Measurements from ENCODE around the gene U2AF2. TPM values are rescaled to one million over a fixed set of nuclear protein-coding genes. Genes with fewer than 3 reads are reported as not detected.

The U2AF2 gene
- total RNA-seq, 4 donors from 2014 or later, result 78.8 to 149 (median 106) TPM

DNA sequence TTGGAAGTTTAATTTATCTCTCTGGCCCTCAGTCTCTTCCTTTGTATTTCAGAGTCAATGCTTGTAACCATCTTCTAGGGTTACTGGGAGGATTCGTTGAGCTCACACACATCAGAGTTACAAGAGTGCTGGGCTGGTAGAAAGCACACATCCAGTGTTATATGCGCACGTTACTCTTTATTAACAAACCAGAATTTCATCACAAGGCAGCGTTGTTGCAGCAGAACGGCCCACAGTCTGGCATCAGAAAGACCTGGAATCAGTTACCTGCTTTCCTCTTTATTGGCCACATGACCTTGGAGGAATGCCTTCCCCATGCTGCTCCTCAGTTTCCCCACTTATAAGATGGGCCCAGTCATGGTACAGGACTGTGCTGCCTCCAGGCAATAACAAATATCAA, 45.5 kb upstream of the U2AF2 start:
- 90 to 96% methylated on average over 5 of the region's 5 CpGs for WGBS, 2 donors
- no peak overlapping the region for H3K4me3 ChIP-seq (ENCODE audit: low read depth, poor library complexity, severe bottlenecking)
- no peak for DNase-seq (ENCODE audit: low spot score in 2 of 2)
- intact Hi-C loops (cut with DNase I; ENCODE audit: low total_unique reads), result no loop called here
- TF ChIP-seq, protein P1, sequence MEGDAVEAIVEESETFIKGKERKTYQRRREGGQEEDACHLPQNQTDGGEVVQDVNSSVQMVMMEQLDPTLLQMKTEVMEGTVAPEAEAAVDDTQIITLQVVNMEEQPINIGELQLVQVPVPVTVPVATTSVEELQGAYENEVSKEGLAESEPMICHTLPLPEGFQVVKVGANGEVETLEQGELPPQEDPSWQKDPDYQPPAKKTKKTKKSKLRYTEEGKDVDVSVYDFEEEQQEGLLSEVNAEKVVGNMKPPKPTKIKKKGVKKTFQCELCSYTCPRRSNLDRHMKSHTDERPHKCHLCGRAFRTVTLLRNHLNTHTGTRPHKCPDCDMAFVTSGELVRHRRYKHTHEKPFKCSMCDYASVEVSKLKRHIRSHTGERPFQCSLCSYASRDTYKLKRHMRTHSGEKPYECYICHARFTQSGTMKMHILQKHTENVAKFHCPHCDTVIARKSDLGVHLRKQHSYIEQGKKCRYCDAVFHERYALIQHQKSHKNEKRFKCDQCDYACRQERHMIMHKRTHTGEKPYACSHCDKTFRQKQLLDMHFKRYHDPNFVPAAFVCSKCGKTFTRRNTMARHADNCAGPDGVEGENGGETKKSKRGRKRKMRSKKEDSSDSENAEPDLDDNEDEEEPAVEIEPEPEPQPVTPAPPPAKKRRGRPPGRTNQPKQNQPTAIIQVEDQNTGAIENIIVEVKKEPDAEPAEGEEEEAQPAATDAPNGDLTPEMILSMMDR (IDR thresholded peaks at IDR 0.05), result no peak
- no peak for TF ChIP-seq POLR2A (IDR thresholded peaks at IDR 0.05)

DNA sequence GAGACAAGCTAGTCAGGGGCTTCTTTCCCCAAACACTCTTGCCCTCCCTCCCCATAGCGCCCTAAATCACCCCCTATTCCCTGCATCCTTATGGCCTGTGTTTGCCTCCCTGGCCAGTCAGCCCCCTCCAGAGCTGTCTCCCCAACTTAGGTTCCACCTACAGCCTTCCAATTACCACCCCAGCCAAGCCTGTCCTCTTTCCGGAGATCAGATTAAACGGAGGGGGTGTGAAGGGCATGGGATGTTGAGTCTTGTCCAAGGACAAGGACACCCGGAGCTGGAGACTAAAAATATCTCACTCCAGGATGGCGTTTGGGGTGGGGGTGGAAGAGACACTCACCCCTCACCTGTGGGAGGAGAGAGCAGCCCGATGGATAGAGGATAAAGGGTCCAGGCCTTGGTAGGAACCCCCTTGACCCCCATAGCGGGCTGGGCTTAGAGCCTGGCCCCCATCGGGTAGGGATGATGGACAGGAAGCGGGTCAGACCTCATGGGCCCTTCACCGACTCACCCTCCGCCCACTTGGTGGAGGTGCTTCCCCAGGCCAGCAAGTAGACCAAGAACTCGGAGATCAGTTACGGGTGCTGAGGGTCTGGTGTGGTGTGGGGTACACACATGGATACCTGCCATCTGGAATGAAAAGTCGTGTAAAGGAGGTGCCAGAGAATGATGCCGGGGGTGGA, 43.4 kb upstream of the U2AF2 start:
- no peak overlapping the region for H3K4me3 ChIP-seq (ENCODE audit: low read depth, poor library complexity, severe bottlenecking)
- WGBS, 2 donors, result 70 to 79% methylated on average over 15 of the region's 15 CpGs
- intact Hi-C loops (cut with DNase I; ENCODE audit: low total_unique reads), result loop anchor here (10.0 kb wide), 1 partner anchor 97 kb away; no protein-coding TSS in a partner anchor
- no peak for TF ChIP-seq POLR2A (IDR thresholded peaks at IDR 0.05)
- TF ChIP-seq, protein P1 (IDR thresholded peaks at IDR 0.05), result no peak
- no peak for DNase-seq (ENCODE audit: low spot score in 2 of 2)

DNA sequence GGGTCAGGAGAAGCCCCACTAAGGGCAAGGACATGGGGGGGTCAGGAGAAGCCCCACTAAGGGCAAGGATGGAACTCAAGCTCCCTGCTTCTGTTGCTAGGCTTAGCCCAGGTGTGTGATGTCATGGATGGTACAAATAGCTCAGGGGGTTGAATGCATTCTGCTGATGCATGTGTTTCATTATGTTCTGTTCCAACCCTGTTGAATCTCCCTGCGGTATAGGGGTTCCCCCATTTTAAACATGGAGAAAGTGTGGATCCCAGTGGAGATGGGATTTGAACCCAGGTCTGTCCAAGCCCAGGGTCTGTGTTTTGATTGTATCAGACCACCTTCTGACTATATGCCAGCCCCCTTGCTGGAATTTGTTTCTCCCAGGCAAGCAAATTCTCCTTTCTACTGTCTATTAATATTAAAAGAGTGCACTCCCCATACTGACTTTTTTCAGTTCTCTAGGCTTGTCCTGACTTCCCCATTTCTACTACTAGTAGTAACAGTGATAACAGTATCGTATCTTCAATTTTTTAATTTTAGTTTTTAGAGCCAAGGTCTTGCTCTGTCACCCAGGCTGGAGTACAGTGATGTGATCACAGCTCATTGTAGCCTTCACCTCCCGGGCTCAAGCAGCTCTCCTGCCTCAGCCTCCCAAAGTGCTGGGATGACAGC, 42.7 kb upstream of the U2AF2 start:
- intact Hi-C loops (cut with DNase I; ENCODE audit: low total_unique reads), result loop anchor here (10.0 kb wide), 1 partner anchor 97 kb away; no protein-coding TSS in a partner anchor
- H3K4me3 ChIP-seq (ENCODE audit: low read depth, poor library complexity, severe bottlenecking), result no peak overlapping the region
- 73% methylated on average over 3 of the region's 3 CpGs for WGBS, 2 donors
- DNase-seq (ENCODE audit: low spot score in 2 of 2), result no peak
- TF ChIP-seq POLR2A (IDR thresholded peaks at IDR 0.05), result no peak
- TF ChIP-seq, protein P1 (IDR thresholded peaks at IDR 0.05), result no peak

DNA sequence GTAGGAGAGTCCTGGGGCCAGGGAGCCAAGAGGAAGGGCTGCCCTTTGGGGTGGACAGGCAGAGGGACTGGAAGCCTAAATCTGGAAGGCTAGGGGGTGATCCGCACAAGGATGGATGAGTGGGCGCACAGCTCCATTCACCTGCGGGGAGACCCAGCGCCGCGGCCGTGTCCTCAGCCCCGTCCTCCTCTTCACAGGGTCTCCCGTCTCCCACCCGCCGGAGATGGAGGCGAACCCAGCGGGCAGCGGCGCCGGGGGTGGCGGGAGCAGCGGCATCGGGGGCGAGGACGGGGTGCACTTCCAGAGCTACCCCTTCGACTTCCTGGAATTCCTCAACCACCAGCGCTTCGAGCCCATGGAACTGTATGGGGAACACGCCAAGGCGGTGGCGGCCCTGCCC, 41.4 kb upstream of the U2AF2 start:
- TF ChIP-seq, protein P1 (IDR thresholded peaks at IDR 0.05), result no peak
- no peak for TF ChIP-seq POLR2A (IDR thresholded peaks at IDR 0.05)
- WGBS, 2 donors, result 93 to 94% methylated on average over 27 of the region's 27 CpGs
- no peak overlapping the region for H3K4me3 ChIP-seq (ENCODE audit: low read depth, poor library complexity, severe bottlenecking)
- DNase-seq (ENCODE audit: low spot score in 2 of 2), result no peak
- intact Hi-C loops (cut with DNase I; ENCODE audit: low total_unique reads), result loop anchor here (10.0 kb wide), 1 partner anchor 99 kb away; no protein-coding TSS in a partner anchor

DNA sequence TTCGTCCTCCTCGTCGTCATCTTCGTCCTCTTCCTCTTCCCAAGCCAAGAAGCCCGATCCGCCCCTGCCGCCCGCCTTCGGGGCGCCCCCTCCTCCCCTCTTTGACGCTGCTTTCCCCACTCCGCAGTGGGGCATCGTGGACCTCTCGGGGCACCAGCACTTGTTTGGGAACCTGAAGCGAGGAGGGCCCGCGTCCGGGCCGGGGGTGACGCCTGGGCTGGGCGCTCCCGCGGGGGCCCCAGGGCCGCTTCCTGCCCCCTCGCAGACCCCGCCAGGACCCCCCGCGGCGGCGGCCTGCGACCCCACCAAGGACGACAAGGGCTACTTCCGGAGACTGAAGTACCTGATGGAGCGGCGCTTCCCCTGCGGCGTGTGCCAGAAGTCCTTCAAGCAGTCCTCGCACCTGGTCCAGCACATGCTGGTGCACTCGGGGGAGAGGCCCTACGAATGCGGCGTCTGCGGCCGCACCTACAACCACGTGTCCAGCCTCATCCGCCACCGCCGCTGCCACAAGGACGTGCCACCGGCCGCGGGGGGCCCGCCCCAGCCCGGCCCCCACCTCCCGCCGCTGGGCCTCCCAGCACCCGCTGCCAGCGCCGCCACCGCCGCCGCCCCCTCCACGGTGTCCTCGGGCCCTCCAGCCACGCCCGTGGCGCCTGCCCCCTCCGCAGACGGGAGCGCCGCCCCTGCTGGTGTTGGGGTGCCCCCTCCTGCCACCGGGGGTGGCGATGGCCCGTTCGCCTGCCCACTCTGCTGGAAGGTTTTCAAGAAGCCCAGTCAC, 40.7 kb upstream of the U2AF2 start:
- TF ChIP-seq, protein P1 (IDR thresholded peaks at IDR 0.05), result no peak
- no peak for TF ChIP-seq POLR2A (IDR thresholded peaks at IDR 0.05)
- DNase-seq (ENCODE audit: low spot score in 2 of 2), result no peak
- WGBS, 2 donors, result 91 to 93% methylated on average over 59 to 68 of the region's 75 CpGs
- intact Hi-C loops (cut with DNase I; ENCODE audit: low total_unique reads), result loop anchor here (10.0 kb wide), 1 partner anchor 99 kb away; no protein-coding TSS in a partner anchor
- H3K4me3 ChIP-seq (ENCODE audit: low read depth, poor library complexity, severe bottlenecking), result no peak overlapping the region

All from lower leg skin (tissue), 4 donors.